Upper lobe of left lung (tissue), 4 donors: ENCODE measurements around the gene LTBP1.

ENCODE experiments used
- CTCF ChIP-seq, 6 experiments: fragments of 450-650 bp in 4 of 6; fragments of 200-600 bp in 2 of 6; sonication (generic) in 2 of 6; IDR thresholded peaks; one replicate each; pipeline ENCODE4 v1.5.1; 2016 to 2019; ENCODE audit warnings: antibody characterized with exemption in 6 of 6
- EP300 ChIP-seq, 4 donors: sonication (generic); formaldehyde crosslinking; IDR thresholded peaks; one replicate each; pipeline ENCODE4 v1.5.1; 2017; ENCODE audit warnings: antibody characterized with exemption in 4 of 4, control low read depth in 2 of 4
- POLR2A ChIP-seq, 4 donors: fragments of 450-650 bp; IDR thresholded peaks; one replicate each; pipeline ENCODE4 v1.5.1; 2016 to 2017; ENCODE audit warnings: antibody characterized with exemption in 4 of 4, mild to moderate bottlenecking in 2 of 4
- POLR2AphosphoS5 ChIP-seq, 2 donors: sonication (generic); formaldehyde crosslinking; IDR thresholded peaks; one replicate each; pipeline ENCODE4 v1.5.1; 2017; ENCODE audit warnings: antibody characterized with exemption in 2 of 2

- TF ChIP-seq POLR2A (IDR thresholded peaks at IDR 0.05) (no peak), CTCF (IDR thresholded peaks at IDR 0.05) (no peak), EP300 (IDR thresholded peaks at IDR 0.05) (no peak), POLR2AphosphoS5 (IDR thresholded peaks at IDR 0.05) (no peak)
These were observed 55.1 kb downstream of the LTBP1 start for GRCh38 chr2:33001823-33002222.
